Activated B cell treated with CpG ODN at 0.5 μM for 24 hours (primary cell): ENCODE results near the gene ATP9A. TPM values are rescaled to one million over a fixed set of nuclear protein-coding genes. Genes with fewer than 3 reads are reported as not detected.
"Not testable (repeated sequence)": the region's sequence is repeated elsewhere in the genome, so short reads cannot be mapped to it uniquely, and the experiment has no call there.

Source experiments
- ATAC-seq: fragments of 200-7000 bp; cut with Tn5 transposase; one replicate; pipeline ENCODE4 v1.10.0; 2021; ENCODE audit warnings: low read depth, mild to moderate bottlenecking, moderate library complexity
- CTCF ChIA-PET: fragments of 350-600 bp; sonication (Branson Sonifier 250); formaldehyde crosslinking; loops from one replicate; lab custom pipeline; 2021; ENCODE audit warnings: antibody characterized with exemption; lab: Charles Lee
- POLR2A ChIA-PET: fragments of 350-600 bp; sonication (Branson Sonifier 250); formaldehyde crosslinking; loops from one replicate; lab custom pipeline; 2021; ENCODE audit warnings: antibody characterized with exemption; lab: Charles Lee
- DNase-seq: peaks from one replicate; pipeline ENCODE4 v3.0.0; 2022
- H3K27ac Mint-ChIP-seq: one replicate; pipeline ENCODE4 v1.8.0; 2020; ENCODE audit warnings: mixed read lengths
- H3K27me3 Mint-ChIP-seq: one replicate; pipeline ENCODE4 v1.8.0; 2021; ENCODE audit warnings: mixed read lengths
- H3K36me3 Mint-ChIP-seq: one replicate; pipeline ENCODE4 v1.8.0; 2021; ENCODE audit warnings: low read depth, mixed read lengths
- H3K4me1 Mint-ChIP-seq: one replicate; pipeline ENCODE4 v1.8.0; 2021; ENCODE audit warnings: mixed read lengths
- H3K4me3 Mint-ChIP-seq: one replicate; pipeline ENCODE4 v1.8.0; 2020; ENCODE audit warnings: mild to moderate bottlenecking, mixed read lengths
- H3K9me3 Mint-ChIP-seq: one replicate; pipeline ENCODE4 v1.8.0; 2020; ENCODE audit warnings: mixed read lengths
- intact Hi-C: fragments of 100-400 bp; cut with micrococcal nuclease; formaldehyde crosslinking; loops from one replicate; pipeline ENCODE4 v1.15.1; 2024
- total RNA-seq: library from RNA; stranded (reverse); gene quantifications from 2 replicates; pipeline ENCODE4 v1.2.3, GENCODE V29; 2022
- TF ChIP-seq, protein P1 (sequence below): fragments of 200-600 bp; IDR thresholded peaks from one replicate; pipeline ENCODE4 v1.8.0; 2022; ENCODE audit warnings: antibody characterized with exemption, mild to moderate bottlenecking

ATP9A gene
- total RNA-seq, 1 donor from 2014 or later = 0.07 TPM

DNA sequence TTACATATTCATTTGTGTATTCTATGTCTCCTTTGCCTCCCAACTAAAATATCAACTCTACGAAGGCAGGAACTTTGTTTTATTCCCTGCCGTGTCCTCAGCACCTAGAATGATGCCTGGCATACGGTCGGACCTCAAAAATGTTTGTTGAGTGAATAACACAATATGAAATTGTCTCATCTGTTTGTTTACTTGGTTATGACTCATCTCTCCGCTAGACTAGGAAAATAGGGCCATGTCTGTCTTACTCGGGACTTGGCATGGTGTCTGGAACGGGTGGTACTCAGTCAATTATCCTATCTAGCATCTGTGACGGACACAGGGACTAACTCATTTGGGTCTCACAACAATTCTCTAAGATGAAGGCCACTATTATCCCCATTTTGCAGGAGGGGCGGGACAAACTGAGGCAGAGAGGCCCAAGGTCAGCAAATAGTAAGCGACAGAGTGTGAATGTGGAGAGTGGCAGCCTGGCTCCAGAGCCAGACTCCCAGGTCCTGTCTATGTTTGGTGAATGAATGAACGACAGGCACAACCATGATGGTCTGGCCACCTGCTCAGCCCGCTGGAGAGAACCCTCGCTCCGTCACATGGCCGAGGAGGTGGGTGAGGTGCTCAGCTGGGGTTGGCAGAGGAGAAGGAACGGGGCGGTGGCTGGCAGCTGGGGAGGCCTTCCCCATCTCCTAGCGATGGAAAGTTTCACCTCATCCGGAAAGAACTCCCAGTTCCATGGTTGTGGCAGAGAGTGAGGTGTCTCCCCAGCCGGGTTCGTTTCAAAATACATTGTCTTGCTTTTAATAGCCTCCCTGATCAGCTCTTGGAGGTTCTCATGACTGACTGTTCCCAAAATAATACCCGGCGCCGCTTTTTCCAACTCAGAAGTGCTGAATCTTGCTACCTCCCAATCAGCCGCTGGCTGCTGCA is 198.1 kb downstream of the ATP9A start:
- no peak overlapping the region for H3K27ac Mint-ChIP-seq
- no peak for DNase-seq
- CTCF ChIA-PET = no interaction called here

DNA sequence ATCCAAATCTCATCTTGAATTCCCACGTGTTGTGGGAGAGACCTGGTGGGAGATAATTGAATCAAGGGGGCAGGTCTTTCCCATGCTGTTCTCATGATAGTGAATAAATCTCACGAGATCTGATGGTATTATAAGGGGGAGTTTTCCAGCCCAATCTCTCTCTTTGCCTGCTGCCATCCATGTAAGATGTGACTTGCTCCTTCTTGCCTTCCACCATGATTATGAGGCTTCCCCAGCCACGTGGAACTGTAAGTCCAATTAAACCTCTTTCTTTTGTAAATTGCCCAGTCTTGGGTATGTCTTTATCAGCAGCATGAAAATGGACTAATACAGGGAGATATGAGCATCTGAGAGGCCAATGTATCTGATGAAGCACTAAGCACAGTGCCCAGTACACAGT is 199.7 kb downstream of the ATP9A start:
- POLR2A ChIA-PET, H3K4me3 Mint-ChIP-seq, H3K9me3 Mint-ChIP-seq, H3K4me1 Mint-ChIP-seq, H3K36me3 Mint-ChIP-seq, ATAC-seq, DNase-seq, CTCF ChIA-PET, intact Hi-C loops, H3K27ac Mint-ChIP-seq: not testable (repeated sequence)
- peaks cover 36% of the 10 kb centered on the region for H3K27me3 Mint-ChIP-seq

More for the DNA sequence above, 198.1 kb downstream of the ATP9A start:
- peaks cover 27% of the 10 kb centered on the region for H3K27me3 Mint-ChIP-seq
- TF ChIP-seq, protein P1, sequence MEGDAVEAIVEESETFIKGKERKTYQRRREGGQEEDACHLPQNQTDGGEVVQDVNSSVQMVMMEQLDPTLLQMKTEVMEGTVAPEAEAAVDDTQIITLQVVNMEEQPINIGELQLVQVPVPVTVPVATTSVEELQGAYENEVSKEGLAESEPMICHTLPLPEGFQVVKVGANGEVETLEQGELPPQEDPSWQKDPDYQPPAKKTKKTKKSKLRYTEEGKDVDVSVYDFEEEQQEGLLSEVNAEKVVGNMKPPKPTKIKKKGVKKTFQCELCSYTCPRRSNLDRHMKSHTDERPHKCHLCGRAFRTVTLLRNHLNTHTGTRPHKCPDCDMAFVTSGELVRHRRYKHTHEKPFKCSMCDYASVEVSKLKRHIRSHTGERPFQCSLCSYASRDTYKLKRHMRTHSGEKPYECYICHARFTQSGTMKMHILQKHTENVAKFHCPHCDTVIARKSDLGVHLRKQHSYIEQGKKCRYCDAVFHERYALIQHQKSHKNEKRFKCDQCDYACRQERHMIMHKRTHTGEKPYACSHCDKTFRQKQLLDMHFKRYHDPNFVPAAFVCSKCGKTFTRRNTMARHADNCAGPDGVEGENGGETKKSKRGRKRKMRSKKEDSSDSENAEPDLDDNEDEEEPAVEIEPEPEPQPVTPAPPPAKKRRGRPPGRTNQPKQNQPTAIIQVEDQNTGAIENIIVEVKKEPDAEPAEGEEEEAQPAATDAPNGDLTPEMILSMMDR = no peak
- POLR2A ChIA-PET = interaction anchor here (0.8 kb wide), 1 partner anchor 60 kb away, joined by 3 read pairs; no protein-coding TSS in a partner anchor
- H3K4me3 Mint-ChIP-seq = no peak overlapping the region
- intact Hi-C loops = no loop called here
- peaks cover 7% of the 10 kb centered on the region for H3K9me3 Mint-ChIP-seq
- H3K36me3 Mint-ChIP-seq = no peaks in the 10 kb centered on the region
- no peaks in the 10 kb centered on the region for H3K4me1 Mint-ChIP-seq
- no peak for ATAC-seq

DNA sequence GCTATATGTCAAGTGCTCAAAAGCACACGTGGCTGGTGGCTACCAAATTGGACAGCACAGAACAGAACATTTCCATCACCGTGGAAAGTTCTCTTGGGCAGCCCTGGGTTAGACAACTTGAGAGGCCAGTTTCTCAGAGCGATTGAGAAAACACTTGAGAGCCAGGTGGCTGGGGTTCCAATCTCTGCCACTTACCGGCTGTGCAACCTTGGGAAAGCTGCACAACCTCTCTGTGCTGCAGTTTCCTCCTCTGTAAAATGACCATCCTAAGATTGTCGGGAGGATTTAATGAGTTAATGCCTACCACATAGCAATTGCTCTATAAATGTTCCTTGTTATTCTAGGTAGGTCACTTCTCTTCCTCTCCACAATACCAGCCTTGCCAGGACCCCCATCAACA is 200.6 kb downstream of the ATP9A start:
- Mint-ChIP-seq H3K36me3 (no peaks in the 10 kb centered on the region), H3K4me1 (peaks cover 12% of the 10 kb centered on the region), H3K9me3 (peaks cover 7% of the 10 kb centered on the region), H3K27ac (no peak overlapping the region), H3K27me3 (peaks cover 42% of the 10 kb centered on the region), H3K4me3 (no peak overlapping the region)
- ATAC-seq = no peak
- CTCF ChIA-PET = no interaction called here
- DNase-seq = no peak
- intact Hi-C loops = no loop called here
- POLR2A ChIA-PET = no interaction called here
- TF ChIP-seq, protein P1 = no peak

DNA sequence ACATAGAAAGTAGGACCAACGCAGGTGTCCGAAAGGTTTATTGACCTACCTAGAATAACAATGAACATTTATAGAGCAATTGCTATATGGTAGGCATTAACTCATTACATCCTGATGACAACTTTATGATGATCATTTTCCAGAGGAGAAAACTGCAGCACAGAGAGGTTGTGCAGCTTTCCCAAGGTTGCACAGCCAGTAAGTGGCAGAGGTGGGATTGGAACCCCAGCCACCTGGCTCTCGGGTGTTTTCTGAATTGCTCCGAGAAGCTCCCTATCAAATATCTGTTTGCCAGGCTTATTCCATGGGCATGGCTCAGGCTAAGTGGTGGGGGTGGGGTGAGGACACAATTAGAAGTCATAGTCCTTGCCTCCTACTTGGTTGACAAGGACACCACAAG is 201.6 kb downstream of the ATP9A start:
- ChIA-PET POLR2A (no interaction called here), CTCF (no interaction called here)
- Mint-ChIP-seq H3K9me3 (peaks cover 7% of the 10 kb centered on the region), H3K4me1 (peaks cover 18% of the 10 kb centered on the region), H3K36me3 (no peaks in the 10 kb centered on the region), H3K27me3 (peaks cover 45% of the 10 kb centered on the region), H3K27ac (no peak overlapping the region), H3K4me3 (no peak overlapping the region)
- no peak for DNase-seq
- ATAC-seq = no peak
- TF ChIP-seq, protein P1 = no peak
- intact Hi-C loops = no loop called here

DNA sequence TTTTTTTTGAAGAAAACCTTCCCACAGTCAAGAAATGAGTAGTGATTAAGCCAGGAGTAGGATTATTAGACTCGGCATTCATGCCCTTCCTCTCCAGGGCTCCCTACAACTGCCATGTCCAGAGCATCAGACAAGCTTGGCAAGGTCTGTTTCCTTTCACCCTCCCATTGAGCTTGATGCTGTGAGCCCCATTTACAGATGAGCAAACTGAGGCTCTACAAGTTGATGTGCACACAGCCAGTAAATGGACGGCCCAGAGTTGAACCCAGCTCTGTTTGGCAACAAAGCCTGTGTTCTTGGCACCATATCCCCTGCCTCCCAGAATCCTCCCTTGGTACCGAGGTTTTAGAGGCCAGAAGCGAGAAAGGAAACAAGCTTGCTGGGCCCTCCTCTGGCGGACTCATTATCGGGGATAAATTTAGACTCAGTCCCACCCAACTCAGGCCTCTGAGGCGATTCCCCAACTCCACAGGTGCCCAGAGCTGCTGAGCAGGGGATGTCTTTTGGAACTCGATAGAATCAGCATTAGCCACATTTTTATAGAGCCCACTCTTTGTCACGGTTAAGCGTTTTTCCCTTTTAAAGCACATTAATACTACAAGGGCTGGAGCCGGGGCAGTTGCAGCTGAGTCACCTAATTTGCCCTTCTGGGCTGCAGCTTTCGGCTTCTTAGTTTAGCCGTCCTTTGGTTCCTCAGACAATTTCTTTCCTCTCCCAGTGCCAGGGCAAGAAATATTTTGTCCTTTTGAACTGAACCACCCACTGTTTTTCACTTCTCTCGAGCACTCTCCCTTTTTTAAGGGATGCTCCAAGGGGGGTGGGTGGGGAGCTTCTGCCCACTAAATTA is 202.7 kb downstream of the ATP9A start:
- ATAC-seq = no peak
- POLR2A ChIA-PET = interaction anchor here (0.6 kb wide), 1 partner anchor 54 kb away, joined by 3 read pairs; no protein-coding TSS in a partner anchor
- TF ChIP-seq, protein P1 = no peak

More for the DNA sequence above, 202.7 kb downstream of the ATP9A start:
- H3K9me3 Mint-ChIP-seq = peaks cover 7% of the 10 kb centered on the region
- no peaks in the 10 kb centered on the region for H3K36me3 Mint-ChIP-seq
- H3K27me3 Mint-ChIP-seq = peaks cover 54% of the 10 kb centered on the region
- intact Hi-C loops = no loop called here
- no peak overlapping the region for H3K27ac Mint-ChIP-seq
- CTCF ChIA-PET = no interaction called here
- no peak overlapping the region for H3K4me3 Mint-ChIP-seq
- DNase-seq = no peak
- H3K4me1 Mint-ChIP-seq = peaks cover 26% of the 10 kb centered on the region
